Measurements from ENCODE around the gene CCDC60.

The CCDC60 gene

DNA sequence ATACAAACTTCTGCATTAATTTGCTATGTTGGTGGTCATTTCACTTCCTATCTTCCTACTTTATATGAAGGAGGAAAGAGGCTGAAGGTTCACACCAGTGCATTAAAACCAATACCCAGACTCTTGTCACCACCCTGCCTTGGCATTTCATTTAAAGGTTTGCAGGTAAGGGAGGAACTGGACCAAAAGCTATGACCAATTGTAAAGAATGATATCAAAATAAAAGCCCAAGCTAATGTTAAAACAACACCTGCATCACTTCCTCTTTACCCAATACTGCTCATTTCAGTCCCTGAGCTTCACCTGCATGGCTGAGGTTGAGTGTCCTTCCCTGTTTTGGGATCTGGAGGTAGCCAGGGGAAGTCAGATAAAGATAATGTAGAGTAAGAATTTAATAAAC lies 211.8 kb downstream of the CCDC60 start:
- no peak for DNase-seq

GRCh38 chr12:119547001-119547400 lies 212.5 kb downstream of the CCDC60 start:
- DNase-seq, result no peak

DNA sequence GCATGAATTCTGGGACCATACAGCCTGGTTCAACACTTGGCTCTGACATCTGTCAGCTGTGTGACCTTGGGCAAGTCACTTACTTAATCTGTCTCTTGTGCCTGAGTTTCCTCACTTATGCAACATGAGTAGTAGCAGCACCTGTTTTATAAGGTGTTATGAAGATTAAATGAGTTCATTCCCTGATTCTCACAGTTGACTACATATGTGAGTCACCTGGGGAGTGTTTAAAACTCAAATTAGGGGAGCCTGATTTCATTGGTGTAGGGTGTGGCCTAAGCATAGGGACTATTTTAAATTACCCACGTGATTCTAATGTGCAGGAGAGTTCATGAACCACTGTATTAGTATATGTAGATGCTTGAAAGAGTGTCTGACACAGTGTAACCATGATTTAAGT lies 222.3 kb downstream of the CCDC60 start:
- DNase-seq, result no peak

GRCh38 chr12:119565404-119565803 lies 230.9 kb downstream of the CCDC60 start:
- no peak for DNase-seq

GRCh38 chr12:119570771-119571170 lies 236.2 kb downstream of the CCDC60 start:
- no peak for DNase-seq

DNA sequence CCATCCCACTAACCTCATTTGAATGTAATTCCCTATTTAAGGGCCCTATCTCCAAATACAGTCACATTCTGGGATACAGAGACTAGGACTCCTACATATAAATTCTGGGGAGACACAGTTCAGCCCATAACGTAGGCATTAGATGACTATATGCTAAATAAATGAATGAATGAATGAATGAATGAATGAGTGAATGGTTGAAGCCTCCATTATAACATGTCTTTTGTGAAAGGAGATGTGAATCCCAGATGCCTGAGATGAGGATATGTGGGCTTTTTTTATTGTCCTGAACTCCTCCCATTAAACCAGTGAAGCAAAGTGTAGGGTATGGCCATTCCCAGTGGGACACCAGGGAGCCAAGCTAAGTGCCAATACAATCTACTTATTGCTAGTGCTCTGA lies 238.6 kb downstream of the CCDC60 start:
- no peak for DNase-seq

DNA sequence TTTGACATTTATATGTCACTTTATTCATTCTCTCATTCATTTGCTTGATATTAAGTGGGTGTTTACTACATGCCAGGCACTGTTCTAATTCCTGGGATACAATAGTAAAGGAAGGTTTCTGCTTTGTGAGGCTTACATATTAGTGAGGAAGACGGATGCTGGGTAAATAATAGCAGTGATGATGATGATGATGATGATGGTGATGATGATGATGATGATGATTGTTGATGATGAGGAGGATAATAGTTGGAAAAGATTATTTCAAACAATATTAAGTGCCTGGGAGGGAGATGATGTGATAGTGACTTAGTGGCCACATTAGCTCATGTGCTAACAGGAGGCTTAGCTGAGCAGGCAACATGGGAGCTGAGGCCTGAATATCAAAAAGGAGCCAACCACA lies 239.7 kb downstream of the CCDC60 start:
- no peak for DNase-seq

DNA sequence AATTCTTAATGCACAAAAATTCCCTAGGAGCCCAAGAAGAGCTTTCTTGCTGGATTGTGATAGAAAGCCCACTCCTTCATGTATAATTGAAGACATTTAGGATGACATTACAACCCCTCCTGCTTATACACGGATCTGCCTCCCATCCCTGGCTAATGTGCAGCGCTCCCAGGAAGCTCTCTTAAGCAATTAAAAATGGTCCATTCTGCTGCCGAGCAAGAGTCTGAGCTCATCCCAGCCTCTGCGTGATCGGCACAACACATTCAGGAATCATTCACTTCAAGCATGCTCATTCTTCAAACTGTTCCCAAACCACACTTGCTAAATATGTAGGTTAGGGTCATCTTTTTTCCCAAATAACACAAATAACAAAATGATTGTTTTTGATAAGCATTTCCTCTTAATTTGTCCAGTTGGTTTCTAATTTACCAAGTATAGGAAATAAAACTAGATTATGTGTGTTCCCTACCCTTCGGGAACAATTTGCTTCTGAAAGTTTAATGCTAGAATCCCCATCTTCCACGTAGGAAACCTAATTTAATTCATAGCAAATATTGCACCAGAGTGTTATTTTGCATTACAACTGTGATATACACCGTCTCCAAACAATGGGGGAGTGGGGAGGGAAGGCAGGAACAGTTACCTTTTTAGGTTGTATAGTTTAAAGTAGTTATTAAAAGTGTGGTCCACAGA lies 241.7 kb downstream of the CCDC60 start:
- DNase-seq, result no peak

DNA sequence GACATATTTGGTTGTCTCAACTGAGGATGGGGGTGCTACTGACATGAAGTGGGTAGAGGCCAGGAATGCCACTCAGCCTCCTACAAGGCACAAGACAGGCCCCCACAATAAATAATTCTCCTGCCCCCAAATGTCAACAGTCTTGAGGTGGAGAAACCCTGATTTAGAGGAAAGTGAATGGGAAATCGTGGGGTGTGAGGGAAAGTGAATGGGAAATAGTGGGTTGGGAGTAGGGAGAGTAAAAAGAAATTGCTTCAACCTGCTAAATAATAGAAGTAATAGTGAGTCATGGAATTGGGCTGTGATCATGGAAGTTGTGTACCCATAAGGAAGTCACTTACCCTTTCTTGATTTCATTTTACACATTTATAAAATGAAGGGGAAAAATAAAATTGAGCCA lies 242.4 kb downstream of the CCDC60 start:
- DNase-seq, result no peak

DNA sequence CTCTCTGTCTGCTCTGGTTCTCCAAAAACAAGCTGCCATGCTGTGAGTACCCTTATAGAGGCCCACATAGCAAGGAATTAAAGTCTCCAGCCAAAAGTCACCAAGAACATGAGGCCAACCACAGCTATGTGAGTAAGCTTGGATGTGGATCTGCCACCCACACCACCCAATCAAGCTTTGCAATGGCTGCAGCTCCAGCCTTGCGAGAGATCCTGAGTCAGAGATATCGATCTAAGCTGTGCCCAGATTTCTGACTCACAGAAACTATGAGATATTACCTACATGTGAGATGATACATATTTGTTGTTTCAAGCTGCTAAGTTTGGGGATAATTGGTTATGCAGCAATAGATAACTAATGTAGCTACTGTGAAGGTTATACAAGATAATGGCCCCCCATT lies 243.6 kb downstream of the CCDC60 start:
- no peak for DNase-seq

DNA sequence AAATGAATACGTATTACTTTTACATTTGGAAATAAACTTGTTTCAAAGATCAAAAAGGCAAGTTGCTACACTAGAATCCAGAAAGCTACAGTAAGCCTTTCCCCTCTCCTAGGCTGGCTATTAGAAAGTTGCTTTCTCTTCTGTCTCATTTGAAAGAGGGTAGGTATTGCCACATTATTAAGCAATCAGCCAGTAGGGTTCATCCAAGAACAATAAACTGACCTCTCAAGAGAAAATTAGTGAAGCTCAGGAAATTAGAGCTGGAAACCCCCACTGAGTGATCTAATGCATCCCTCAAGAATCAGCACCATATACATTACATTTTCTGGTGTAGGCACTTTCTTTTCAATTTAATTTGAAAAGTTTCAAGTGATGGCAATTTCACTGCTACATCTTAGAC lies 254.6 kb downstream of the CCDC60 start:
- no peak for DNase-seq

DNA sequence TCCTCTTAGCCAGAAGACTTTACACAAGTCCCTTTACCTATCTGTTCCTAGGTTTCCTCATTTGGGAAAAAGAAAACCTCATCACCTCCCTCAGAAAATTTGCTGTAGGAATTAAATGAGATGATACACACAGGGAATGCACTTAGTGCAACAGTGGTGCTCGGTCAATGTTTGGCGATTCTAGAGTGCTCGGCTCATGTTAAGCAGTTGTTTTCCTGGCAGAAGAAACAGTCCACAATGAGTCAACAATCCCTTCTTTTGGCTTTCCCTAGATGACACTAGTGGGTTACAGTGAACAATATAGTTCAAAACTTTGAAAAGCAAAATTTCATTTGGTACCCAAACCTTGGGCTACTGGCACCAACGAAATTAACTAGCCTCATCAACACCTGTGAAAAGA lies 255.1 kb downstream of the CCDC60 start:
- DNase-seq, result no peak

Measured in NCI-H2029 treated with DMSO at 0.1 percent for 48 hours (cell line).